HG02870 (cell line): ENCODE data around the gene BLOC1S2.
"Not testable (repeated sequence)": the region's sequence is repeated elsewhere in the genome, so short reads cannot be mapped to it uniquely, and the experiment has no call there.

Source experiments
- ATAC-seq: cut with Tn5 transposase; IDR thresholded peaks from one replicate; pipeline ENCODE4 v1.9.1; 2021; ENCODE audit warnings: mild to moderate bottlenecking, moderate library complexity; ENCODE audit not compliant: unreplicated experiment

Gene BLOC1S2

GRCh38 chr10:100292300-100292699 lies 5.8 kb upstream of the BLOC1S2 start:
- not testable (repeated sequence) for ATAC-seq

GRCh38 chr10:100291356-100291755 lies 4.9 kb upstream of the BLOC1S2 start:
- ATAC-seq = no peak

GRCh38 chr10:100289641-100290040 lies 3.2 kb upstream of the BLOC1S2 start:
- no peak for ATAC-seq

- ATAC-seq = no peak
Observed at GRCh38 chr10:100288196-100288595, 1.7 kb upstream of the BLOC1S2 start.

GRCh38 chr10:100287756-100288155 lies 1.3 kb upstream of the BLOC1S2 start:
- ATAC-seq = no peak

GRCh38 chr10:100285326-100285725 lies 1.2 kb downstream of the BLOC1S2 start:
- ATAC-seq = not testable (repeated sequence)

- ATAC-seq = no peak
Observed at GRCh38 chr10:100282907-100283306, 3.6 kb downstream of the BLOC1S2 start.

- not testable (repeated sequence) for ATAC-seq
Observed at GRCh38 chr10:100276971-100277370, 9.5 kb downstream of the BLOC1S2 start.

- ATAC-seq = peak; percentile 63
Observed at GRCh38 chr10:100267239-100268104, 19.0 kb downstream of the BLOC1S2 start, which contains the start of gene CWF19L1. TSS of gene CWF19L1 (minus strand) at chr10:100267638. CDS start at chr10:100267593, 45 bp downstream.

GRCh38 chr10:100265821-100266485 lies 20.5 kb downstream of the BLOC1S2 start:
- no peak for ATAC-seq

GRCh38 chr10:100254191-100254590 lies 32.3 kb downstream of the BLOC1S2 start:
- ATAC-seq = no peak

- ATAC-seq = no peak
Observed at GRCh38 chr10:100253041-100253440, 33.4 kb downstream of the BLOC1S2 start.

- no peak for ATAC-seq
Observed at GRCh38 chr10:100248820-100249219, 37.7 kb downstream of the BLOC1S2 start.

GRCh38 chr10:100245484-100246220 lies 40.8 kb downstream of the BLOC1S2 start:
- ATAC-seq = no peak

GRCh38 chr10:100239851-100240250 lies 46.6 kb downstream of the BLOC1S2 start:
- ATAC-seq = no peak

- ATAC-seq = no peak
Observed at GRCh38 chr10:100238429-100238828, 48.1 kb downstream of the BLOC1S2 start.

- ATAC-seq = no peak
Observed at GRCh38 chr10:100232101-100232500, 54.4 kb downstream of the BLOC1S2 start.

- ATAC-seq = no peak
Observed at GRCh38 chr10:100229819-100230422, 56.6 kb downstream of the BLOC1S2 start.

GRCh38 chr10:100223879-100224278 lies 62.6 kb downstream of the BLOC1S2 start:
- no peak for ATAC-seq
